Smooth muscle cell (in vitro differentiated cells): ENCODE data around the gene SERINC4. TPM values are rescaled to one million over a fixed set of nuclear protein-coding genes. Genes with fewer than 3 reads are reported as not detected.
A peak's percentile ranks its signal among the peaks of the same experiment; 100 is the strongest.
"Not testable (repeated sequence)": the region's sequence is repeated elsewhere in the genome, so short reads cannot be mapped to it uniquely, and the experiment has no call there.

ENCODE experiments used
- DNase-seq: peaks from one replicate; lab custom pipeline; 2025; ENCODE audit not compliant: unreplicated experiment; lab: John Stamatoyannopoulos, UW
- H2AFZ ChIP-seq: fragments of 200-600 bp; sonication (generic); 2 replicates; pipeline ENCODE4 v1.6.0; 2016; ENCODE audit warnings: antibody characterized with exemption, low read depth, mild to moderate bottlenecking
- H3F3A ChIP-seq: fragments of 200-600 bp; sonication (generic); 2 replicates; pipeline ENCODE4 v1.6.0; 2017; ENCODE audit warnings: antibody characterized with exemption, low read depth
- H3K27ac ChIP-seq: fragments of 200-600 bp; sonication (generic); 2 replicates; pipeline ENCODE4 v1.5.1; 2016; ENCODE audit warnings: low read depth, mild to moderate bottlenecking
- H3K27me3 ChIP-seq: fragments of 200-600 bp; sonication (generic); 2 replicates; pipeline ENCODE4 v1.6.1; 2016; ENCODE audit warnings: low read depth, mild to moderate bottlenecking
- H3K36me3 ChIP-seq: fragments of 200-600 bp; sonication (generic); 2 replicates; pipeline ENCODE4 v1.5.1; 2016; ENCODE audit warnings: low read depth
- H3K4me1 ChIP-seq: fragments of 200-600 bp; sonication (generic); 2 replicates; pipeline ENCODE4 v1.5.1; 2016; ENCODE audit warnings: low read depth
- H3K4me2 ChIP-seq: fragments of 200-600 bp; sonication (generic); 2 replicates; pipeline ENCODE4 v1.6.0; 2016; ENCODE audit warnings: mild to moderate bottlenecking
- H3K4me3 ChIP-seq: fragments of 200-600 bp; sonication (generic); 2 replicates; pipeline ENCODE4 v1.5.1; 2016; ENCODE audit warnings: mild to moderate bottlenecking
- H3K79me2 ChIP-seq: fragments of 200-600 bp; sonication (generic); 2 replicates; pipeline ENCODE4 v1.6.0; 2016; ENCODE audit warnings: low read depth, mild to moderate bottlenecking
- H3K9ac ChIP-seq: fragments of 200-600 bp; sonication (generic); 2 replicates; pipeline ENCODE4 v1.6.0; 2016; ENCODE audit warnings: low read depth
- H3K9me3 ChIP-seq: fragments of 200-600 bp; sonication (generic); replicated peaks from 2 replicates; pipeline ENCODE4 v1.5.1; 2016; ENCODE audit warnings: low read depth
- H4K20me1 ChIP-seq: fragments of 200-600 bp; sonication (generic); 2 replicates; pipeline ENCODE4 v1.6.0; 2016; ENCODE audit warnings: low read depth
- CTCF ChIP-seq: fragments of 200-600 bp; sonication (generic); IDR thresholded peaks from 2 replicates; pipeline ENCODE4 v1.5.1; 2017; ENCODE audit warnings: borderline replicate concordance, mild to moderate bottlenecking, antibody characterized with exemption; ENCODE audit not compliant: insufficient read depth, poor library complexity, severe bottlenecking
- WGBS: methylation state at CpG from one replicate; pipeline ENCODE4 v1.1.7; 2016; ENCODE audit warnings: low lambda C conversion rate; 5-methylcytosine and 5-hydroxymethylcytosine counted together
- polyA plus RNA-seq: library from polyadenylated mRNA; unstranded; fragments of >200 nt; fragmentation: Nextera tagmentation; extraction: Ambion mirVana; gene quantifications from 2 replicates; pipeline ENCODE4 v1.2.1, GENCODE V29; 2016
- total RNA-seq: library from RNA; depleted of rRNA; stranded (reverse); fragments of >200 nt; gene quantifications from 2 replicates; pipeline ENCODE4 v1.2.3, GENCODE V29; 2014

The SERINC4 gene
- total and polyA plus RNA-seq, 2 experiments from 2014 or later, result 0.17 TPM; not detected in 1

- 65% methylated on average over 6 of the region's 6 CpGs for WGBS
- no peaks in the 10 kb centered on the region for H3K27me3 ChIP-seq
- H3K4me1 ChIP-seq, result peaks cover 18% of the 10 kb centered on the region
- no peak overlapping the region for H3K27ac ChIP-seq
- peaks cover 11% of the 10 kb centered on the region for H3K36me3 ChIP-seq
- no peaks in the 10 kb centered on the region for H3K9me3 ChIP-seq
- H3K9ac ChIP-seq, result no peak overlapping the region
- no peaks in the 10 kb centered on the region for H3F3A ChIP-seq
- peaks cover 98% of the 10 kb centered on the region for H3K79me2 ChIP-seq
- H3K4me3 ChIP-seq, result no peak overlapping the region
- H4K20me1 ChIP-seq, result peaks cover 100% of the 10 kb centered on the region
- H3K4me2 ChIP-seq, result peak overlapping the region; percentile 35
- H2AFZ ChIP-seq, result no peak overlapping the region
- TF ChIP-seq CTCF, result no peak
- DNase-seq, result no peak
Observed at GRCh38 chr15:43751885-43752284, 48.1 kb downstream of the SERINC4 start.

- WGBS, result 95% methylated on average over 12 of the region's 12 CpGs
- peaks cover 80% of the 10 kb centered on the region for H4K20me1 ChIP-seq
- H3K36me3 ChIP-seq, result no peaks in the 10 kb centered on the region
- peaks cover 21% of the 10 kb centered on the region for H3K4me1 ChIP-seq
- DNase-seq, result no peak
- no peaks in the 10 kb centered on the region for H3K9me3 ChIP-seq
- no peaks in the 10 kb centered on the region for H3F3A ChIP-seq
- no peak for TF ChIP-seq CTCF
- H3K27me3 ChIP-seq, result no peaks in the 10 kb centered on the region
- H3K4me3 ChIP-seq, result no peak overlapping the region
- no peak overlapping the region for H3K9ac ChIP-seq
- H2AFZ ChIP-seq, result no peak overlapping the region
- H3K79me2 ChIP-seq, result peaks cover 83% of the 10 kb centered on the region
- no peak overlapping the region for H3K27ac ChIP-seq
- peak overlapping the region; percentile 98 for H3K4me2 ChIP-seq
Observed at GRCh38 chr15:43749690-43750345, 50.2 kb downstream of the SERINC4 start.

- H3K4me1 ChIP-seq, result peaks cover 21% of the 10 kb centered on the region
- WGBS, result 72% methylated on average over 3 of the region's 3 CpGs
- no peak overlapping the region for H3K9ac ChIP-seq
- peaks cover 66% of the 10 kb centered on the region for H4K20me1 ChIP-seq
- H3K4me3 ChIP-seq, result peak overlapping the region; percentile 93
- no peak for TF ChIP-seq CTCF
- H3F3A ChIP-seq, result no peaks in the 10 kb centered on the region
- no peaks in the 10 kb centered on the region for H3K9me3 ChIP-seq
- H3K36me3 ChIP-seq, result no peaks in the 10 kb centered on the region
- peak overlapping the region; percentile 98 for H3K4me2 ChIP-seq
- no peak overlapping the region for H3K27ac ChIP-seq
- no peak for DNase-seq
- H3K79me2 ChIP-seq, result peaks cover 70% of the 10 kb centered on the region
- no peaks in the 10 kb centered on the region for H3K27me3 ChIP-seq
- no peak overlapping the region for H2AFZ ChIP-seq
Observed at GRCh38 chr15:43748376-43748775, 51.6 kb downstream of the SERINC4 start.

GRCh38 chr15:43746903-43747309, 53.1 kb downstream of the SERINC4 start:
- H3K9ac ChIP-seq, result peak overlapping the region; percentile 97
- H3K36me3 ChIP-seq, H3K9me3 ChIP-seq, DNase-seq, H2AFZ ChIP-seq, H3K27me3 ChIP-seq, H3F3A ChIP-seq: not testable (repeated sequence)
- peak overlapping the region; percentile 95 for H3K27ac ChIP-seq
- peak overlapping the region; percentile 98 for H3K4me2 ChIP-seq
- peaks cover 55% of the 10 kb centered on the region for H3K79me2 ChIP-seq
- peaks cover 51% of the 10 kb centered on the region for H4K20me1 ChIP-seq
- WGBS, result 3% methylated on average over 12 of the region's 12 CpGs
- H3K4me1 ChIP-seq, result peaks cover 21% of the 10 kb centered on the region
- H3K4me3 ChIP-seq, result peak overlapping the region; percentile 93

GRCh38 chr15:43746245-43746902, 53.6 kb downstream of the SERINC4 start, which contains the start of gene PDIA3:
Gene PDIA3, plus strand, starts transcription at chr15:43746438. Its CDS starts 102 bp downstream, at chr15:43746540.
- not testable (repeated sequence) for H3K9me3 ChIP-seq, H3K27me3 ChIP-seq, H3K36me3 ChIP-seq, H3F3A ChIP-seq
- Histone ChIP-seq H3K4me1 (peaks cover 16% of the 10 kb centered on the region), H4K20me1 (peaks cover 46% of the 10 kb centered on the region), H3K79me2 (peaks cover 50% of the 10 kb centered on the region), H3K9ac (peak within 1 kb of the TSS; percentile 97), H3K27ac (peak within 1 kb of the TSS; percentile 95), H3K4me3 (peak within 1 kb of the TSS; percentile 93), H3K4me2 (peak within 1 kb of the TSS; percentile 98), H2AFZ (peak within 1 kb of the TSS; percentile 84)
- peak; percentile 63 for DNase-seq
- 2% methylated on average over 64 of the region's 84 CpGs for WGBS
